Measurements from ENCODE around the gene HNRNPA0. TPM values are rescaled to one million over a fixed set of nuclear protein-coding genes. Genes with fewer than 3 reads are reported as not detected.
"Not testable (repeated sequence)": the region's sequence is repeated elsewhere in the genome, so short reads cannot be mapped to it uniquely, and the experiment has no call there.

Gene HNRNPA0
- 13.7 TPM for total RNA-seq
- long read RNA-seq, full-length matches to known transcripts: 14 of 14 reads
- long read RNA-seq, partial matches to known transcripts: 0 of 14 reads
- long read RNA-seq, other reads (novel, unspliced or antisense): 0 of 14 reads

GRCh38 chr5:137754188-137754960 lies at the start of gene HNRNPA0:
HNRNPA0 (minus strand) TSS chr5:137754363; CDS start chr5:137754066, 297 bp downstream.
- DNase-seq: peak; percentile 99

GRCh38 chr5:137802282-137803210 lies 48.4 kb upstream of the HNRNPA0 start:
- DNase-seq: no peak
- ATAC-seq: peak; percentile 12
- intact Hi-C loops (cut with micrococcal nuclease): no loop called here

More at GRCh38 chr5:137754188-137754960, at the start of gene HNRNPA0:
- intact Hi-C loops (cut with micrococcal nuclease): no loop called here
- ATAC-seq: peak; percentile 95

GRCh38 chr5:137800700-137801411 lies 46.7 kb upstream of the HNRNPA0 start:
- ATAC-seq (peak; percentile 81), DNase-seq (no peak)
- intact Hi-C loops (cut with micrococcal nuclease): no loop called here

- intact Hi-C loops (cut with micrococcal nuclease): no loop called here
- DNase-seq (no peak), ATAC-seq (no peak)
These were observed 42.1 kb upstream of the HNRNPA0 start for GRCh38 chr5:137796279-137796678.

GRCh38 chr5:137794863-137795262 lies 40.7 kb upstream of the HNRNPA0 start:
- ATAC-seq: no peak
- no peak for DNase-seq
- intact Hi-C loops (cut with micrococcal nuclease): no loop called here

GRCh38 chr5:137792303-137792702 lies 38.1 kb upstream of the HNRNPA0 start:
- intact Hi-C loops (cut with micrococcal nuclease): no loop called here
- DNase-seq: no peak
- no peak for ATAC-seq

- ATAC-seq (no peak), DNase-seq (no peak)
- intact Hi-C loops (cut with micrococcal nuclease): no loop called here
These were observed 37.6 kb upstream of the HNRNPA0 start for GRCh38 chr5:137791799-137792198.

- intact Hi-C loops (cut with micrococcal nuclease): no loop called here
- ATAC-seq (no peak), DNase-seq (no peak)
These were observed 37.2 kb upstream of the HNRNPA0 start for GRCh38 chr5:137791387-137791786.

- intact Hi-C loops (cut with micrococcal nuclease); ATAC-seq; DNase-seq: not testable (repeated sequence)
These were observed 34.4 kb upstream of the HNRNPA0 start for GRCh38 chr5:137788560-137788959.

GRCh38 chr5:137782984-137783536 lies 28.9 kb upstream of the HNRNPA0 start:
- no peak for ATAC-seq
- intact Hi-C loops (cut with micrococcal nuclease): no loop called here
- DNase-seq: no peak

- intact Hi-C loops (cut with micrococcal nuclease): no loop called here
- no peak for ATAC-seq
These were observed 27.9 kb upstream of the HNRNPA0 start for GRCh38 chr5:137782055-137782454.

GRCh38 chr5:137778772-137779564 lies 24.8 kb upstream of the HNRNPA0 start:
- intact Hi-C loops (cut with micrococcal nuclease): no loop called here
- DNase-seq: no peak
- no peak for ATAC-seq

More at GRCh38 chr5:137782055-137782454, 27.9 kb upstream of the HNRNPA0 start:
- DNase-seq: no peak

- intact Hi-C loops (cut with micrococcal nuclease); DNase-seq; ATAC-seq: not testable (repeated sequence)
These were observed 13.8 kb upstream of the HNRNPA0 start for GRCh38 chr5:137767937-137768336.

GRCh38 chr5:137761566-137761965 lies 7.4 kb upstream of the HNRNPA0 start:
- intact Hi-C loops (cut with micrococcal nuclease): no loop called here
- DNase-seq: no peak
- no peak for ATAC-seq

- DNase-seq (no peak), ATAC-seq (no peak)
- intact Hi-C loops (cut with micrococcal nuclease): no loop called here
These were observed 6.8 kb upstream of the HNRNPA0 start for GRCh38 chr5:137760719-137761516.

- ATAC-seq (no peak), DNase-seq (no peak)
- intact Hi-C loops (cut with micrococcal nuclease): no loop called here
These were observed 6.1 kb upstream of the HNRNPA0 start for GRCh38 chr5:137760294-137760693.

- DNase-seq (no peak), ATAC-seq (no peak)
- intact Hi-C loops (cut with micrococcal nuclease): no loop called here
These were observed 4.6 kb upstream of the HNRNPA0 start for GRCh38 chr5:137758715-137759306.

Measured in left ventricle myocardium superior (tissue), 1 donor.